K562 (cell line): ENCODE data around the gene SRRT. TPM values are rescaled to one million over a fixed set of nuclear protein-coding genes. Genes with fewer than 3 reads are reported as not detected.

ENCODE experiments used
- BCOR ChIP-seq: fragments of 450-650 bp; IDR thresholded peaks from 2 replicates; pipeline ENCODE4 v1.6.1; 2016
- CBX3 ChIP-seq, 2 experiments: IDR thresholded peaks; 1 replicate in 1 of 2; 2 replicates in 1 of 2; pipeline ENCODE4 v1.6.1; 2012; ENCODE audit warnings: inconsistent platforms in 2 of 2, low read length in 2 of 2, borderline replicate concordance in 1 of 2, control low read depth in 1 of 2
- ELF1 ChIP-seq: fragments of 200-800 bp; sonication (Bioruptor generic); IDR thresholded peaks from 2 replicates; pipeline ENCODE4 v1.6.1; 2016; ENCODE audit warnings: missing genetic modification characterization, missing compliant biosample characterization
- HLTF ChIP-seq: fragments of 450-650 bp; IDR thresholded peaks from 2 replicates; pipeline ENCODE4 v1.6.1; 2016
- HNRNPK ChIP-seq: fragments of 200-400 bp; formaldehyde crosslinking; IDR thresholded peaks from one replicate; pipeline ENCODE4 v1.6.1; 2018; ENCODE audit warnings: mild to moderate bottlenecking, low read depth, low read length; ENCODE audit not compliant: poor library complexity, severe bottlenecking
- HOXB6 ChIP-seq: fragments of 250-450 bp; sonication (Bioruptor Pico); IDR thresholded peaks from 2 replicates; pipeline ENCODE4 v1.5.1; 2022; ENCODE audit warnings: mild to moderate bottlenecking, borderline replicate concordance
- IFI16 ChIP-seq: fragments of 250-450 bp; sonication (Bioruptor Pico); IDR thresholded peaks from 2 replicates; pipeline ENCODE4 v2.1.2; 2022; ENCODE audit warnings: mild to moderate bottlenecking, inconsistent platforms
- KDM1A ChIP-seq, 2 experiments: fragments of 450-650 bp; IDR thresholded peaks; 2 replicates each; pipeline ENCODE4 v1.6.1; 2016; ENCODE audit warnings: mild to moderate bottlenecking in 2 of 2
- KLF13 ChIP-seq: fragments of 450-650 bp; IDR thresholded peaks from 2 replicates; pipeline ENCODE4 v1.6.1; 2016; ENCODE audit warnings: missing genetic modification characterization, low read depth, mild to moderate bottlenecking, missing compliant biosample characterization, moderate library complexity, borderline replicate concordance
- NCOA2 ChIP-seq, 2 experiments: fragments of 450-650 bp; IDR thresholded peaks; 2 replicates each; pipeline ENCODE4 v1.6.1; 2018; ENCODE audit warnings: mild to moderate bottlenecking in 2 of 2, moderate library complexity in 1 of 2; ENCODE audit not compliant: partially characterized antibody in 2 of 2
- NR3C1 ChIP-seq: sonication (generic); formaldehyde crosslinking; IDR thresholded peaks from 2 replicates; pipeline ENCODE4 v1.8.1; 2022; ENCODE audit warnings: missing genetic modification reagents
- PURB ChIP-seq: sonication (generic); formaldehyde crosslinking; IDR thresholded peaks from 2 replicates; pipeline ENCODE4 v1.9.0; 2021; ENCODE audit warnings: low read depth, mild to moderate bottlenecking, missing genetic modification reagents
- RBBP5 ChIP-seq: fragments of 200-600 bp; sonication (generic); IDR thresholded peaks from 2 replicates; pipeline ENCODE4 v1.6.1; 2012; ENCODE audit warnings: borderline replicate concordance, mild to moderate bottlenecking, low read length, control low read depth, inconsistent platforms; ENCODE audit not compliant: insufficient read depth, poor library complexity, severe bottlenecking
- SRSF1 ChIP-seq: fragments of 200-400 bp; formaldehyde crosslinking; IDR thresholded peaks from 2 replicates; pipeline ENCODE4 v1.6.1; 2017; ENCODE audit warnings: mild to moderate bottlenecking, low read depth, low read length, moderate library complexity
- TEAD4 ChIP-seq, 2 experiments: sonication (generic) in 1 of 2; formaldehyde crosslinking in 1 of 2; IDR thresholded peaks; 2 replicates each; pipeline versions ENCODE4 v1.6.1 to v1.8.0; 2012 to 2022; ENCODE audit warnings: borderline replicate concordance in 1 of 2, inconsistent platforms in 1 of 2, low read length in 1 of 2, mild to moderate bottlenecking in 1 of 2, missing genetic modification reagents in 1 of 2
- ZBTB8A ChIP-seq: fragments of 450-650 bp; IDR thresholded peaks from 2 replicates; pipeline ENCODE4 v1.6.1; 2018; ENCODE audit warnings: mild to moderate bottlenecking, moderate library complexity; ENCODE audit not compliant: partially characterized antibody
- ZNF140 ChIP-seq: fragments of 250-450 bp; sonication (Bioruptor Pico); IDR thresholded peaks from 2 replicates; pipeline ENCODE4 v1.8.0; 2021; ENCODE audit warnings: moderate library complexity, mild to moderate bottlenecking, inconsistent platforms
- ZNF561 ChIP-seq: fragments of 450-650 bp; formaldehyde crosslinking; conservative IDR thresholded peaks from 2 replicates; pipeline ENCODE4 v1.4.0; 2020; ENCODE audit warnings: mild to moderate bottlenecking, moderate library complexity
- polyA plus RNA-seq, 8 experiments: library from polyadenylated mRNA; depleted of rRNA in 4 of 8; stranded (reverse) in 5 of 8; unstranded in 3 of 8; fragments of >200 nt; fragmentation: Nextera tagmentation in 2 of 8; fragmentation: Illumina TruSeq in 1 of 8; extraction: Ambion mirVana in 2 of 8; extraction: Trizol in 1 of 8; gene quantifications; 2 replicates each; pipeline versions ENCODE4 v1.2.1 to v1.2.3, GENCODE V29; 2011 to 2014; ENCODE audit warnings: inconsistent platforms in 1 of 8, missing spikeins in 1 of 8
- total RNA-seq, 7 experiments: library from RNA; depleted of rRNA in 6 of 7; stranded (reverse); fragments of >200 nt in 6 of 7; fragmentation: Illumina TruSeq in 2 of 7; extraction: Trizol in 2 of 7; gene quantifications; 2 replicates each; pipeline versions ENCODE4 v1.2.1 to v1.2.3, GENCODE V29; 2011 to 2021; ENCODE audit warnings: low replicate concordance in 1 of 7
- TF ChIP-seq, protein P1 (sequence below): fragments of 250-450 bp; sonication (Bioruptor Pico); IDR thresholded peaks from 2 replicates; pipeline ENCODE4 v1.5.0; 2021
- TF ChIP-seq, protein P2 (sequence below): fragments of 250-450 bp; sonication (Bioruptor Pico); IDR thresholded peaks from 2 replicates; pipeline ENCODE4 v1.8.0; 2021; ENCODE audit warnings: borderline replicate concordance, mild to moderate bottlenecking, moderate library complexity; ENCODE audit not compliant: poor library complexity, severe bottlenecking
- TF ChIP-seq, protein P3 (sequence below): fragments of 450-650 bp; formaldehyde crosslinking; IDR thresholded peaks from 2 replicates; pipeline ENCODE4 v1.4.0; 2020; ENCODE audit warnings: mild to moderate bottlenecking
- TF ChIP-seq, protein P4 (sequence below): sonication (generic); formaldehyde crosslinking; IDR thresholded peaks from 2 replicates; pipeline ENCODE4 v1.8.0; 2022; ENCODE audit warnings: missing genetic modification reagents, mild to moderate bottlenecking, borderline replicate concordance

Gene SRRT
- total and polyA plus RNA-seq, 9 of the 15 experiments (the other 6 are each of a cell fraction or from before 2014, with no cell fraction given), result 10.3 to 263 (median 84.4) TPM

DNA sequence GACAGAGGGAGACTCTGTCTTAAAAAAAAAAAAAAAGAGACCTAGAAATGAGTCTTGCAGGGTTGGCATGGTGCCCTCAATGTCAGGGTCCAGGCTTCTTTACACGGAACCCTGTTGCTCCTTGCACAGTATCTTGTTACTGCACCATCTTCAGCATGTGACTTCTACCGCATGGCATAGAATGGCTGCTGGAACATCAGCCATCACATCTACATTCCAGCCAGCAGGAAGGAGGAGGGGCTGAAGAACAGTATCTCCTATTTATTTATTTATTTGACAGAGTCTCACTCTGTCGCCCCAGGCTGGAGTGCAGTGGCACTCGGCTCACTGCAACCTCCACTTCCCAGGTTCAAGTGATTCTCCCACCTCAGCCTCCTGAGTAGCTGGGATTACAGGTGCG, 24.5 kb downstream of the SRRT start (continued):
- TF ChIP-seq, protein P1, sequence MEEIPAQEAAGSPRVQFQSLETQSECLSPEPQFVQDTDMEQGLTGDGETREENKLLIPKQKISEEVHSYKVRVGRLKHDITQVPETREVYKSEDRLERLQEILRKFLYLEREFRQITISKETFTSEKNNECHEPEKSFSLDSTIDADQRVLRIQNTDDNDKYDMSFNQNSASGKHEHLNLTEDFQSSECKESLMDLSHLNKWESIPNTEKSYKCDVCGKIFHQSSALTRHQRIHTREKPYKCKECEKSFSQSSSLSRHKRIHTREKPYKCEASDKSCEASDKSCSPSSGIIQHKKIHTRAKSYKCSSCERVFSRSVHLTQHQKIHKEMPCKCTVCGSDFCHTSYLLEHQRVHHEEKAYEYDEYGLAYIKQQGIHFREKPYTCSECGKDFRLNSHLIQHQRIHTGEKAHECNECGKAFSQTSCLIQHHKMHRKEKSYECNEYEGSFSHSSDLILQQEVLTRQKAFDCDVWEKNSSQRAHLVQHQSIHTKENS (CRISPR knock-in tag), result no peak
- TF ChIP-seq, protein P2, sequence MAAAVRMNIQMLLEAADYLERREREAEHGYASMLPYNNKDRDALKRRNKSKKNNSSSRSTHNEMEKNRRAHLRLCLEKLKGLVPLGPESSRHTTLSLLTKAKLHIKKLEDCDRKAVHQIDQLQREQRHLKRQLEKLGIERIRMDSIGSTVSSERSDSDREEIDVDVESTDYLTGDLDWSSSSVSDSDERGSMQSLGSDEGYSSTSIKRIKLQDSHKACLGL, result no peak
- TF ChIP-seq NCOA2 (IDR thresholded peaks at IDR 0.05; ENCODE audit: partially characterized antibody in 2 of 2) (no peak), BCOR (peak; percentile 70), TEAD4 (IDR thresholded peaks at IDR 0.05; ENCODE audit: low read length) (peak; percentile 12; the same call in 1 of the 2 replicates), TEAD4 (CRISPR knock-in tag; IDR thresholded peaks at IDR 0.05; ENCODE audit: borderline replicate concordance) (no peak), NR3C1 (CRISPR knock-in tag) (no peak), SRSF1 (no peak), KDM1A (IDR thresholded peaks at IDR 0.05) (0 out of 4 replicates have a peak, but pooled peaks have one; percentile 17 to 18), KLF13 (tag) (no peak), ZNF561 (CRISPR knock-in tag) (no peak), CBX3 (IDR thresholded peaks at IDR 0.05; ENCODE audit: borderline replicate concordance in 1 of 2, low read length in 2 of 2) (peak in 1 of 2 experiments; percentile 75; a peak in 1 of 3 replicates), RBBP5 (no peak), ELF1 (no peak), ZNF140 (no peak), ZBTB8A (no peak), IFI16 (CRISPR knock-in tag) (no peak), HNRNPK (no peak), HOXB6 (CRISPR knock-in tag) (no peak), HLTF (peak; percentile 91), PURB (CRISPR knock-in tag) (no peak)
- TF ChIP-seq, protein P3, sequence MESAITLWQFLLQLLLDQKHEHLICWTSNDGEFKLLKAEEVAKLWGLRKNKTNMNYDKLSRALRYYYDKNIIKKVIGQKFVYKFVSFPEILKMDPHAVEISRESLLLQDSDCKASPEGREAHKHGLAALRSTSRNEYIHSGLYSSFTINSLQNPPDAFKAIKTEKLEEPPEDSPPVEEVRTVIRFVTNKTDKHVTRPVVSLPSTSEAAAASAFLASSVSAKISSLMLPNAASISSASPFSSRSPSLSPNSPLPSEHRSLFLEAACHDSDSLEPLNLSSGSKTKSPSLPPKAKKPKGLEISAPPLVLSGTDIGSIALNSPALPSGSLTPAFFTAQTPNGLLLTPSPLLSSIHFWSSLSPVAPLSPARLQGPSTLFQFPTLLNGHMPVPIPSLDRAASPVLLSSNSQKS, result no peak
- TF ChIP-seq, protein P4, sequence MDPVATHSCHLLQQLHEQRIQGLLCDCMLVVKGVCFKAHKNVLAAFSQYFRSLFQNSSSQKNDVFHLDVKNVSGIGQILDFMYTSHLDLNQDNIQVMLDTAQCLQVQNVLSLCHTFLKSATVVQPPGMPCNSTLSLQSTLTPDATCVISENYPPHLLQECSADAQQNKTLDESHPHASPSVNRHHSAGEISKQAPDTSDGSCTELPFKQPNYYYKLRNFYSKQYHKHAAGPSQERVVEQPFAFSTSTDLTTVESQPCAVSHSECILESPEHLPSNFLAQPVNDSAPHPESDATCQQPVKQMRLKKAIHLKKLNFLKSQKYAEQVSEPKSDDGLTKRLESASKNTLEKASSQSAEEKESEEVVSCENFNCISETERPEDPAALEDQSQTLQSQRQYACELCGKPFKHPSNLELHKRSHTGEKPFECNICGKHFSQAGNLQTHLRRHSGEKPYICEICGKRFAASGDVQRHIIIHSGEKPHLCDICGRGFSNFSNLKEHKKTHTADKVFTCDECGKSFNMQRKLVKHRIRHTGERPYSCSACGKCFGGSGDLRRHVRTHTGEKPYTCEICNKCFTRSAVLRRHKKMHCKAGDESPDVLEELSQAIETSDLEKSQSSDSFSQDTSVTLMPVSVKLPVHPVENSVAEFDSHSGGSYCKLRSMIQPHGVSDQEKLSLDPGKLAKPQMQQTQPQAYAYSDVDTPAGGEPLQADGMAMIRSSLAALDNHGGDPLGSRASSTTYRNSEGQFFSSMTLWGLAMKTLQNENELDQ (CRISPR knock-in tag), result no peak
